Thymus (tissue), 11 donors: ENCODE data around the gene SYTL2. TPM values are rescaled to one million over a fixed set of nuclear protein-coding genes. Genes with fewer than 3 reads are reported as not detected.

ENCODE experiments used
- DNase-seq, 9 donors: peaks; one replicate each; pipeline ENCODE4 v3.0.0-alpha.2; 2013; ENCODE audit warnings: low spot score in 9 of 9, low read depth in 6 of 9, missing footprints in 1 of 9
- H3K27ac ChIP-seq, 2 donors: one replicate each; pipeline ENCODE4 v1.5.1; 2013; ENCODE audit warnings: control low read depth in 1 of 2, low read depth in 1 of 2, low read length in 1 of 2, mild to moderate bottlenecking in 1 of 2, moderate library complexity in 1 of 2
- H3K27me3 ChIP-seq, 2 donors: one replicate each; pipeline ENCODE4 v1.5.1; 2013; ENCODE audit warnings: low read length in 1 of 2; ENCODE audit not compliant: control insufficient read depth in 2 of 2, insufficient read depth in 1 of 2
- H3K36me3 ChIP-seq, 2 donors: one replicate each; pipeline ENCODE4 v1.5.1; 2013; ENCODE audit warnings: low read length in 1 of 2, mild to moderate bottlenecking in 1 of 2, moderate library complexity in 1 of 2; ENCODE audit not compliant: control insufficient read depth in 2 of 2, insufficient read depth in 2 of 2
- H3K4me1 ChIP-seq, 2 donors: one replicate each; pipeline ENCODE4 v1.5.1; 2013; ENCODE audit warnings: low read length in 2 of 2; ENCODE audit not compliant: control insufficient read depth in 2 of 2, insufficient read depth in 2 of 2
- H3K4me3 ChIP-seq, 2 donors: one replicate each; pipeline ENCODE4 v1.5.1; 2013; ENCODE audit warnings: low read length in 2 of 2, control low read depth in 1 of 2, mild to moderate bottlenecking in 1 of 2
- H3K9me3 ChIP-seq, 2 donors: one replicate each; pipeline ENCODE4 v1.5.1; 2013; ENCODE audit warnings: low read length in 1 of 2, mild to moderate bottlenecking in 1 of 2; ENCODE audit not compliant: control insufficient read depth in 2 of 2, insufficient read depth in 1 of 2
- WGBS: extraction: QIAGEN DNeasy Blood & Tissue Kit; methylation state at CpG from one replicate; pipeline ENCODE4 v1.1.7; 2013; 5-methylcytosine and 5-hydroxymethylcytosine counted together
- polyA plus RNA-seq: library from polyadenylated mRNA; stranded (reverse); fragments of 200-250 nt; gene quantifications from one replicate; pipeline ENCODE4 v1.2.3, GENCODE V29; 2013
- total RNA-seq: library from RNA; stranded (reverse); fragments of 120-200 nt; gene quantifications from one replicate; pipeline ENCODE4 v1.2.4, GENCODE V29; 2013
- donor health status: healthy.

Gene SYTL2
- total and polyA plus RNA-seq, 2 donors, result 15.1 to 22.2 TPM

GRCh38 chr11:85651118-85651517 is 159.8 kb downstream of the SYTL2 start:
- H3K4me1 ChIP-seq, result peaks cover 2 to 10% of the 10 kb centered on the region in 2 donors
- 97% methylated on average over 1 of the region's 1 CpG for WGBS
- no peak overlapping the region for H3K27ac ChIP-seq
- no peak overlapping the region for H3K4me3 ChIP-seq
- peaks cover 0 to 21% of the 10 kb centered on the region in 2 donors for H3K36me3 ChIP-seq
- no peaks in the 10 kb centered on the region for H3K27me3 ChIP-seq
- H3K9me3 ChIP-seq, result no peaks in the 10 kb centered on the region
- no peak for DNase-seq

- H3K4me1 ChIP-seq, result peaks cover 2 to 10% of the 10 kb centered on the region in 2 donors
Observed at GRCh38 chr11:85647604-85648299, 163.2 kb downstream of the SYTL2 start, which contains the start of gene TMEM126A. TMEM126A (plus strand) TSS chr11:85647967; CDS start chr11:85650256, 2,289 bp downstream.

GRCh38 chr11:85647078-85647477 is 163.9 kb downstream of the SYTL2 start:
- H3K27ac ChIP-seq, result peak overlapping the region in 1 of 2 donors; percentile 80
- H3K27me3 ChIP-seq, result peaks cover 2 to 7% of the 10 kb centered on the region in 2 donors
- peaks cover 2 to 10% of the 10 kb centered on the region in 2 donors for H3K4me1 ChIP-seq
- DNase-seq, result no peak
- H3K9me3 ChIP-seq, result no peaks in the 10 kb centered on the region
- peaks cover 0 to 7% of the 10 kb centered on the region in 2 donors for H3K36me3 ChIP-seq
- 43% methylated on average over 2 of the region's 2 CpGs for WGBS
- peak overlapping the region; percentile 56 to 81 for H3K4me3 ChIP-seq

More at GRCh38 chr11:85647604-85648299, 163.2 kb downstream of the SYTL2 start, which contains the start of gene TMEM126A:
- Histone ChIP-seq H3K4me3 (peak within 1 kb of the TSS; percentile 56 to 81), H3K27ac (peak within 1 kb of the TSS; percentile 79 to 80), H3K36me3 (peaks cover 0 to 7% of the 10 kb centered on the region in 2 donors), H3K27me3 (peaks cover 2 to 7% of the 10 kb centered on the region in 2 donors), H3K9me3 (no peaks in the 10 kb centered on the region)
- under 1% methylated on average over 33 of the region's 33 CpGs for WGBS
- DNase-seq, result peak; percentile 72 to 94 (median 81)

Other genes starting within 250 kb of the SYTL2 start
- 6.6 TPM for gene DLG2, start 183.8 kb downstream of the SYTL2 start, total RNA-seq
- 4.8 TPM for gene DLG2, start 183.8 kb downstream of the SYTL2 start, polyA plus RNA-seq
- 57.5 TPM for gene TMEM126B, start 182.5 kb downstream of the SYTL2 start, total RNA-seq
- gene TMEM126B, start 182.5 kb downstream of the SYTL2 start, polyA plus RNA-seq, result 107 TPM
- 43.0 TPM for gene TMEM126A, start 163.2 kb downstream of the SYTL2 start, total RNA-seq
- 55.7 TPM for gene TMEM126A, start 163.2 kb downstream of the SYTL2 start, polyA plus RNA-seq
- gene CREBZF, start 146.0 kb downstream of the SYTL2 start, total RNA-seq, result 44.8 TPM
- gene CREBZF, start 146.0 kb downstream of the SYTL2 start, polyA plus RNA-seq, result 51.8 TPM
- gene CCDC89, start 124.9 kb downstream of the SYTL2 start, total RNA-seq, result 0.66 TPM
- 0.78 TPM for gene CCDC89, start 124.9 kb downstream of the SYTL2 start, polyA plus RNA-seq
- gene CCDC83, start 44.2 kb upstream of the SYTL2 start, total RNA-seq, result not detected
- 0.05 TPM for gene CCDC83, start 44.2 kb upstream of the SYTL2 start, polyA plus RNA-seq